Measurements from ENCODE around the gene BMP8B.

Gene BMP8B

DNA sequence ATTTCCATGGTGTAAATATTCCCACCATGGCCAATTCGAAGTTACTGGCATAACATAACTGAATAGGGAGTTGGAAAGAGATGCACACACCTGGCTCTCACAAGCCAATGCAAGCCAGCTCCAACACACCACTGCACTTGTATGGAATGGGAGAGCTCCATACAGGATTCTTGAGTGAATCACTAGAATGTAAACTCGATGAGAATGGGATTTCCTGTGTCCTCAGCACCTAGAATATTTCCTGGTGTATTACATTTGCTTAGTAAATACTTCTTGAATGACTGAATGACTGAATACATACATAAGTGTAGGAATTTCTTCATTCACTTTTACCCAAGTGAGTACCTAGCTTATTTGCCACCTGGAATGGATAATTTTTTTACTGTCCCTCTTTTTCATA lies 66.2 kb downstream of the BMP8B start:
- DNase-seq (ENCODE audit: low read depth), result no peak

DNA sequence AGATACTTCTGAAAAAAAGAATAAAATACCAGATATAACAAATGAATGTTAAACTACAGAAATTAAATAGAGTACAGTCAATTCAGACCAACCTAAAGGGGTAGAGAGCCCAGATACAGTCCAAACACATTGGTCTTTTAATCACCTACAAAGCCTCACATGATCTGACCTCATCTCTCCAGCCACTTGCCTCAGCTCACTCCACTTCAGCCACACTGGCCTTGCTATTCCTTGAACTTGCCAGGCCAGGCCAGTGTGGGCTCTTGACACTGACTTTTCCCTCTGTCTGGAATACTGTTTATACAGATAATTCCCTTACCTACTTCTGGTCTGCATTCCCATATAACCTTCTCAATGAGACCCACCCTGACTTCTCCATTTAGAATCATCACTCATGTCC lies 67.0 kb downstream of the BMP8B start:
- no peak for DNase-seq (ENCODE audit: low read depth)

DNA sequence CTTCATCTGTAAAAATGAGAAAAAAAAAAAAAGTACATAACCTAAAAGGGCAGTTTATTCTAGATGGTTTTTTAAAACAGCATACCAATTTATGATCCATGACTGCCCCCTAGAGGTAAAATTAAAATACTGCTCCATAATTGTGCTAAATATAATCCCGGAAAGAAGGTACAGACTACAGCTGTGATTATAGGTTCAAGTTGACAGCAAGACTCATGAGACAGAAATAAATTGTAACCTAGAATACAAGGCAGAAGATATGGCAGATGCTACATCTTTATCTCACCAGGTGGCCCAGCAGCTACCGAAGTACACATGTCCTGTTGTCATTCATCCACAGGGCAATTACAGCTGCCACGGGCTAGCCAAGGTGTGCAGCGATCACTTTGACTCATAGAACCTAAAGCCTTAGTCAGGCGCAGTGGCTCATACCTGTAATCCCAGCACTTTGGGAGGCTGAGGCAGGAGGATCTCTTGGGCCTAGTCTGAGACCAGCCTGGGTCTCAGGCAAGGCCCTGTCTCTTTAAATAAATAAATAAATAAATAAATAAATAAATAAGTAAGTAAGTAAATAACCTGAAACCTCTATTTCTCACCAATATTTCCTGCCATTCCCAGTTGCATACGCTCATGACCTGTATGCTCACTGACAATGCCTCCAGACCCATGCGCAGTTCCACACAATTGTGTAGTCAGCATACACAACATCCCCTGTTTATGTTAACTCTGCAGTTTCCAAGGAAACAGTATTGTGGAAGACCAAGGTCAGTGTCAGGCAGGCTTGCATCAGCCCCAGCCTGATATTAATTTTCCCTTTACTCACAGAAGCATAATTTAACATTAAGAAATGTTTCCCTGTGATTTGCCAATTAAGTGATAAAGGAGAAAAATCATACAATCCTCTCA lies 68.3 kb downstream of the BMP8B start:
- DNase-seq (ENCODE audit: low read depth), result no peak

DNA sequence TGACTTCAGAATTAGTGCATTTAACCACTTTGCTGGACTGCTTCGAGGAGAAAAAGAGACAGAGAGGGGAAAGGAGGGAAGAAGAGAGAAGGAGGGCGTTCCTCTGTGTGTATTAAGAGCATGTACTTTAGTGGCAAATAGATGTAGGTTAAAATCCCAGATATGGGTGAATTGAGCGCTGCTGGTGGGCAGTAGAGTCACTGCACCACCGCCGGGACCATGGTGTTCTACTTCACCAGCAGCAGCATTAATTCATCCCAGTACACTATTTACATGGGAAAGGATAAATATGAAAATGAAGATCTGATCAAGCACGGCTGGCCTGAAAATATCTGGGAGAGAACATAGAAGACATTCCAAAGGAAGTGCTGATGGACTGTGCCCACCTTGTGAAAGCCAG lies 70.9 kb downstream of the BMP8B start:
- DNase-seq (ENCODE audit: low read depth), result no peak

DNA sequence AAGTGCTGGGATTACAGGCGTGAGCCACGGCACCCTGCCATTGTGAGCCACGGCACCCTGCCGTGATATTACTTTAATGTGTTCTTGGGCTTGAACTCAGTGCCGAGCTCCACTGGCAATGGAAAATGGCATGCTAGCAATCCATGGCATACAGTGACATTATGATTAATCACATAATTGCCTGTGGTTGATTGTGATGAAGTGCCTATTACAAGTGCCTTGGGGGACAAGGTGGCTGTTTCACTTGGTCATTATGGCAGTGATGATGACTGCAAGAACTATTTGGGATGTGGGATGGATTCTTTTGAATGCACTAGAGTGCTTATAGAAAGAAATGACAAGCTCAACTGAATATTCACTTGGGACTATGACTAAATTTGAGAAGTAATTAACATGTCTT lies 75.1 kb downstream of the BMP8B start:
- DNase-seq (ENCODE audit: low read depth), result no peak

DNA sequence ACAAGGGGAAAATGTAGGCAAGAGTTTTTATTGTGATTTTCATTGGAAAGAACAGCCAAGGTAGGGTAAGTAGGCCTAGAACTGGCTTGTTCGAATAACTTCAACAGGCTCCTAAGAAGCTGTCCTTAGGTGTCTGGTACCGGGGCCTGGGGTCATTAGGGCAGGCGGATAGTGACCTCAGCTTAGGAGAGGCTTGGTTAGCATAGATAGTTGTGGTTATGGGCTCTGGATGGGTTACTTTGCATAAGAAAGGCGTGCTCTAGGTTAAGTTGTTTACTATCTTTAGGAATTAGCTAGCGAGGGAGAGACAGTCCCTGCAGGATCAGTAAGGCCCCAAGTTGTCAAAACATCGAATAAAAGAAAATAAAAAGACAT lies 76.7 kb downstream of the BMP8B start:
- no peak for DNase-seq (ENCODE audit: low read depth)

DNA sequence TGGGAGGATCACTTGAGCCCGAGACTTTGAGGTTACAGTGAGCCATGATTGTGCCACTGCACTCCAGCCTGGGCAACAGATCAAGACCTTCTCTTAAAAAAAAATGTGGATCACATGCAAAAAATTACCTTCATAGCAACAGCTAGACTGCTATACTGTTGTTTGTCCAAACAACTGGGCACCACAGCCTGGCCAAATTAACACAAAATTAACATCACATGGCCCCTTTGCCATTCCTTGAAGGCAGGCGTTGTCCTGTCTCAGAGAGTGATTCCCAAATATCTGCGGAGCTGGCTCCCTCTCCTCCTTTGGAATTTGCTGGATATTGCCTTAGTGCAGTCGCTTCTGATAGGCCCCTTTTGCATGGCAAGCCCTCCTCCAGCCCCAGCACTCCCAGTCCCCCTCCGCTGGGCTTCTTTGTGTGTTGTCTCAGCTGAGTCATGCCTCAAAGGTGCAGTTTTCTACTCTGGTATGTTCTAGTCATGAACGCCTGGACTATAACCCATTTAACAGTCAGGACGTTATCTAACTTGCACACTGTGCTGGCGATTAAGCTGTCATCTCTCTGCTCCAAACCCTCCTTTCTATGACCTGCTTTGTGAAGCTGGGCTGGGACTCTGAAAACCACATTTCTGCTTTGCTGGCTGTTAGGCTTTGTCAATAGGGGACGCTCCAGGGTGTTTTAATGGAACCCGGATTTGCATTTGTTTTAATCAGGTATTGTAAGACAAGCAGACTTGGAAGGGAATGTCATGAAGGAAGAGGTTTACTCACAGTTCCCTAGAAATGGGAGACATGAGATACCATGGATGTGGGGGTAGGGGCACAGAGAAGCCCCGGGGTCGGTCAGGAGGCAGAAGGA lies 77.3 kb downstream of the BMP8B start:
- DNase-seq (ENCODE audit: low read depth), result no peak

DNA sequence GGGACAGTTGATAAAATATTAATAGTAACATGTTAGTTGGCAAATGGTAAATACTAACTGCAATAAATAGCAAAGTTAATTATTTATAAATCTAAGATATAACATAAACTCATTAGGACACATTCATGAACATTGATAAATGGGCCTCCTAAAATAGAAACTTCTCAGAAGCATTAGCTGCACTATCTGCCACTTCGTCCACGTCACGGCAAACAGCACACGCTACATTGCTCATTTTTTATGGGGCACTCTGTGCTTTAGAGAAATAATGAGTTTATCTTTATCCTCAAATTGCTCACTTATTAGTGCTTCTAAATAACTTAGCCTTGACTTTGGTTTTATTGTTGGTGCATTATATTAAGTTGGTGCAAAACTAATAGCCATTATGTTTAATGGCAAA lies 81.2 kb downstream of the BMP8B start:
- DNase-seq (ENCODE audit: low read depth), result no peak

Data from T-helper 22 cell (primary cell).